ENCODE data around the gene NRIP3.
"Not testable (repeated sequence)": the region's sequence is repeated elsewhere in the genome, so short reads cannot be mapped to it uniquely, and the experiment has no call there.

Gene NRIP3

DNA sequence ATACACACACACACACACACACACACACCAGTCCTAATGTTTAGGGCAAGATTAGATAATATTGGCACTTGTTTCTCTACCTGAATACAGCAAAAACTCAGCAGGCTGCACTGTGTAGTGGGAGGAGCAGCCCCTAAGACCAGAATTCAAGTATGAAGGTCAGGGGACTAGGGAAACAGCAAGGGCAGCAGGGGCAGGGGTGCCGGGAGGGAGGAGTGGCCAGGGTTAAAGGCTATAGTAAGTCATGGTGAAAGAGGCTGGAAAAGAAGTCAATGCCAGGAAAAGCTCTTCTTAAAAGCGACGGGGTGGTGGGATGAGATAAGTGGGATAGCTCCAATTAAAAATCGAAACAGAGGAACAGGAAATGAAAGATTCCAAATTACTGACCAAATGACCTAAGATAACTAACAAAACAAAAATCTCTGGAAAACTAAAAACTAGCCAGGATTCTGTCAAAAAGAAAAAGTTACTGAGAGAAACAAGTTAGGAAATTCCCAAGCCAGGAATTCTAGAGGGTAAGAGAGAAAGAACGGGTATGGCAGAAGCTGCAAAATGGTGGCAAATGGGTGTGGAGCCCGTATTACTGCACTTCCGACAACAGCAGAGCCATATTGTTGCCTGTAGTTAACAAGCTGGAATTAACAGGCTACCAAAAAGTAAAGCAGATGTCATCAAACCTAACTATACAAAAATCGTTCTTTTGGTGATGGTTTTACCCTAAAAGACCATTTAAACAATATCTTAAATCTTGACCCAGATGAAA, 62.3 kb downstream of the NRIP3 start:
- DNase-seq (ENCODE audit: low read depth) = no peak
- Histone ChIP-seq H3K4me1 (ENCODE audit: control insufficient read depth, insufficient read depth, low read length) (no peaks in the 10 kb centered on the region), H3K4me3 (ENCODE audit: low read length) (no peak overlapping the region), H3K36me3 (ENCODE audit: control insufficient read depth, insufficient read depth, low read length, severe bottlenecking) (no peaks in the 10 kb centered on the region), H3K9me3 (ENCODE audit: control insufficient read depth, low read length) (no peaks in the 10 kb centered on the region), H3K27me3 (replicated peaks; ENCODE audit: control insufficient read depth, insufficient read depth, low read length) (no peaks in the 10 kb centered on the region), H3K9ac (ENCODE audit: low read length) (no peak overlapping the region)

DNA sequence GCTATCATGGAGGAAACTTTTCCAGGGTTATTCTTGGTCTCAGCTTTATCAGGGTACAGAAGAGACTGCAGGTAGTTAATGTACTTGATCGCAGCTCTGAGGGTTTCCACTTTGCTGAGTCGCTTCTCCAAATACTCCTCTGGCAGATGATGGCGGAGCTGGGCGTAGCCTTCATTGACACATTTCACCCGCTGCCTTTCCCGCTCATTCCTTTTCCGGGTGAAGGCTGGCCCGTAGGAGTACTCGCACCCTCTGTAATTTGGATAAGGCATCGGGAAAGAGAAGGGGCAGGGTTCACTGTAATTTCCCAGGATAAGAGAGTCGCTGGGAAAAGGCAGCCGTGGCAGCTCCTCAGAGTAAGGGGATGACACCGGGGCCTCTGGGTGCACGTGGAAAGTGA, 66.1 kb downstream of the NRIP3 start:
- no peaks in the 10 kb centered on the region for H3K27me3 ChIP-seq (replicated peaks; ENCODE audit: control insufficient read depth, insufficient read depth, low read length)
- H3K4me3 ChIP-seq (ENCODE audit: low read length) = no peak overlapping the region
- no peak overlapping the region for H3K9ac ChIP-seq (ENCODE audit: low read length)
- H3K36me3 ChIP-seq (ENCODE audit: control insufficient read depth, insufficient read depth, low read length, severe bottlenecking) = no peaks in the 10 kb centered on the region
- H3K9me3 ChIP-seq (ENCODE audit: control insufficient read depth, low read length) = no peaks in the 10 kb centered on the region
- no peak for DNase-seq (ENCODE audit: low read depth)
- H3K4me1 ChIP-seq (ENCODE audit: control insufficient read depth, insufficient read depth, low read length) = peaks cover 7% of the 10 kb centered on the region

DNA sequence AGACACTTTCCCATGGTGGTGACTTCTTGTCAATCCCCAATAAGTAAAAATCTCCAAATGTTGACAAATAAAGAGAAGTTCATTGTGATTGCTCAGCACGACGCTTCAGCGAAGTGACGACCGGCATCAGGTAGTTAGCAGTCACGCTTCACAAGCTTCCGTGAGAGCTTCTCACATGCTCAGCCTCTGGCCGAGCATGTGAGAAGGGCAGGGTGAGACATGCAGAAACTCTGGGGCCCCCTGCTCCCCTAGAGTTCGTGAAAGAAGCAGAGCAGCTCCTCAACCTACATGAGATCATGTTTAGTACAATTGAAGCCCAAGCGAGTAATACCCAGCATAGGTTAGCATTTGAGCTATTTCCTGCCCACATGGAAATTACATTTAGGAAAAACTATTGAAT, 66.6 kb downstream of the NRIP3 start:
- no peaks in the 10 kb centered on the region for H3K36me3 ChIP-seq (ENCODE audit: control insufficient read depth, insufficient read depth, low read length, severe bottlenecking)
- H3K27me3 ChIP-seq (replicated peaks; ENCODE audit: control insufficient read depth, insufficient read depth, low read length) = no peaks in the 10 kb centered on the region
- DNase-seq (ENCODE audit: low read depth) = no peak
- H3K9me3 ChIP-seq (ENCODE audit: control insufficient read depth, low read length) = no peaks in the 10 kb centered on the region
- H3K9ac ChIP-seq (ENCODE audit: low read length) = no peak overlapping the region
- peaks cover 7% of the 10 kb centered on the region for H3K4me1 ChIP-seq (ENCODE audit: control insufficient read depth, insufficient read depth, low read length)
- H3K4me3 ChIP-seq (ENCODE audit: low read length) = no peak overlapping the region

DNA sequence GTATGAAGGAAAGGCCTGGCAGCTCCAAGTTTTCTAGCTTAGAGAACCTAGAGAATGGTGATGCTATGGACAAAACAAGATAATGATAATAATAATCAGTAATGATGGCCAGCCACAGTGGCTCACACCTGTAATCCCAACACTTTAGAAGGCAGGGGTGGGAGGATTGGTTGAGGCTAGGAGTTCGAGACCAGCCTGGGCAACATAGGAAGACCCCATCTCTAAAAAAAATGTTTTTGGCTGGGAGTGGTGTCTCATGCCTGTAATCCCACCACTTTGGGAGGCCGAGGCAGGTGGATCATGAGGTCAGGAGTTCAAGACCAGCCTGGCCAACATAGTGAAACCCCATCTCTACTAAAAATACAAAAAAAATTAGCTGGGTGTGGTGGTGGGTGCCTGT, 68.0 kb downstream of the NRIP3 start:
- H3K9me3 ChIP-seq (ENCODE audit: control insufficient read depth, low read length); H3K36me3 ChIP-seq (ENCODE audit: control insufficient read depth, insufficient read depth, low read length, severe bottlenecking); H3K4me1 ChIP-seq (ENCODE audit: control insufficient read depth, insufficient read depth, low read length); DNase-seq (ENCODE audit: low read depth); H3K4me3 ChIP-seq (ENCODE audit: low read length); H3K27me3 ChIP-seq (replicated peaks; ENCODE audit: control insufficient read depth, insufficient read depth, low read length); H3K9ac ChIP-seq (ENCODE audit: low read length): not testable (repeated sequence)

DNA sequence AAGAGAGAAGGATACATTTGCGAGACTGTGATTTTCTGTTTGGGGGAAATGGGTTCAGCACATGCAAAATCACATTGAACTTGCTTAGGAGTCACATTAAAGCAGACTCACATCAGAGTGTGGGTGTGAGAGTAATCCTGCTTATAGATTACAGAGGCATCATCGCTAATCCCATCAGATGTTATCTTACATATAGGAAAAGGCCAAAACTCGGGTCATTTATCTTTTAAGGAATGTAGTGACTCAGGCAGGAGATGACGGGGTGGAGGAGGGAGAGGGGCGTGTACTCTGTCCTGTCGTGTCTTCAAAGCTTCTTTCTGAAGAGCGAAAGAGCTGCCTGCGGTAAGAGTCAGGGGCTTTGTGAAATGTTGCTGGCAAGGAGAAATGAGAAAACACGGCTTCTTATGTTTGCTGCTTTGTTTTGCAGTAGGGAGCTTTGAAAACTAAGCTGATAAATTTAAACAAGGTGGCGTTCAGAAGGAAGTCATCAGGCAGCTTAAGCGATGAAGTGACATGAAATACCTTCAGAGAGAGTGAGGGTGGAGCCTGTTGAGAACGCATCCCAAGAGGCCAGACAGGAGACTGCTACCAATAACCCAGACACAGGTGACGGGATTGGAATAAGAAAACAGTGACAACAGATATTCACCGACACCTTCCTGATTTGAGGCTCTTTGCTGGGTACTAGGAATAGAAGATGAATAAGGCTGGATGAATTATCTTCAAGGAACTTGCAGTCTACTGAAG, 68.9 kb downstream of the NRIP3 start:
- no peaks in the 10 kb centered on the region for H3K36me3 ChIP-seq (ENCODE audit: control insufficient read depth, insufficient read depth, low read length, severe bottlenecking)
- DNase-seq (ENCODE audit: low read depth) = peak; percentile 70
- peak overlapping the region; percentile 67 for H3K4me3 ChIP-seq (ENCODE audit: low read length)
- no peaks in the 10 kb centered on the region for H3K9me3 ChIP-seq (ENCODE audit: control insufficient read depth, low read length)
- H3K4me1 ChIP-seq (ENCODE audit: control insufficient read depth, insufficient read depth, low read length) = peaks cover 7% of the 10 kb centered on the region
- peak overlapping the region; percentile 19 for H3K9ac ChIP-seq (ENCODE audit: low read length)
- H3K27me3 ChIP-seq (replicated peaks; ENCODE audit: control insufficient read depth, insufficient read depth, low read length) = no peaks in the 10 kb centered on the region

DNA sequence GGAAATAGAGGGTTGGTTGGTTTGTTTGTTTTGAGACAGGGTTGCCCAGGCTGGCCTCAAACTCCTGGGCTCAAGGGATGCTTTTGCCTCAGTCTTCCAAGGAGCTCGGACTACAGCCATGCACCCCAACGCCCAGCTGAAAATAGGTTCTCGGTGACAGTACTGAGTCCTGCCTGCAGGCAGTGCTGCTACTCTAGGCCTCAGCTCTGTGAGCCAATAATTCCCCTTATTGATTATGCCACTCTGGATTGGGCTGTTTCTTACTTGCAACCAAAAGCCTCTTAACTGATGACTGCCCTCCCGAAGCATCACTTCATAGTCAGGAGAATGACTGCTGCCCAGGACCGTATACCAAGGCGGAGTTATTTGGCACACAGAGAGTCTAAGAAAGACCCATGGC, 69.9 kb downstream of the NRIP3 start:
- Histone ChIP-seq H3K9me3 (ENCODE audit: control insufficient read depth, low read length) (no peaks in the 10 kb centered on the region), H3K4me3 (ENCODE audit: low read length) (no peak overlapping the region), H3K36me3 (ENCODE audit: control insufficient read depth, insufficient read depth, low read length, severe bottlenecking) (no peaks in the 10 kb centered on the region), H3K9ac (ENCODE audit: low read length) (no peak overlapping the region), H3K27me3 (replicated peaks; ENCODE audit: control insufficient read depth, insufficient read depth, low read length) (no peaks in the 10 kb centered on the region), H3K4me1 (ENCODE audit: control insufficient read depth, insufficient read depth, low read length) (peaks cover 7% of the 10 kb centered on the region)
- DNase-seq (ENCODE audit: low read depth) = no peak

DNA sequence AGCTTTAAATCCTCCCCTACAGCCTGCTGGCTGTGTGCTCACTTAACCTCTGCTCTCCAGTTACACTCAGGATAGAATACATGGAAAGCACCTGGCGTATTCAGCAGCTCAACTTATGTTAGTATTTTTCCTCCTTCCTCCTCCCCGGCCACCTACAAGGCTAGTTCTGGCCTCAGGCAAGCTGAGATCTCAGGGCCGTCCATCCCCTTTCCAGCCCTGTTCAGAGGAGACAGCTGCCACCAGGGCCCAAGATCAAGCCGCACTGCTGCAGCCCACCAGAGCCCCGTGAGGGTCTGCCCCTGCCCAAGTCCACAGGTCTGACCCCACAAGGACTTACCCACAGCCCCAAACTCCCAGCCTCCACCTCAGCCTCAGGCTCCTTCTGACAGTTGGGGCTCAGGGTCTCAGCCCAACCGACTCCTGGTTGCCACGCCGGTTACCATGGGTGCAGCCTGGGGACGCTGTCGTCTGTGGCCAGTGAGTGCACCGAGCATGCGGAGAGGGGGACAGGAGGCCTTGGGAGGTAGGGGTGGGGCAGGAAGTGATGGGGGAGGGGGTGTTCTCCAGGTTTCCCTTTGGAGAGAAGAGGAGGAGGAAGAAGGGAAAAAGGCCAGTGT, 71.1 kb downstream of the NRIP3 start, which contains the start of gene C11orf16:
Gene C11orf16, minus strand, starts transcription at position 384 of the 617 bp plus-strand sequence. CDS start 639 bp downstream, outside the sequence.
- H3K36me3 ChIP-seq (ENCODE audit: control insufficient read depth, insufficient read depth, low read length, severe bottlenecking) = no peaks in the 10 kb centered on the region
- H3K27me3 ChIP-seq (replicated peaks; ENCODE audit: control insufficient read depth, insufficient read depth, low read length) = no peaks in the 10 kb centered on the region
- H3K4me3 ChIP-seq (ENCODE audit: low read length) = no peak within 1 kb of the TSS
- no peak for DNase-seq (ENCODE audit: low read depth)
- H3K9me3 ChIP-seq (ENCODE audit: control insufficient read depth, low read length) = no peaks in the 10 kb centered on the region
- peaks cover 7% of the 10 kb centered on the region for H3K4me1 ChIP-seq (ENCODE audit: control insufficient read depth, insufficient read depth, low read length)
- no peak within 1 kb of the TSS for H3K9ac ChIP-seq (ENCODE audit: low read length)
